ENCODE measurements around the gene ACSL4.

The ACSL4 gene

GRCh38 chrX:109710181-109710580 lies 22.9 kb downstream of the ACSL4 start:
- no peak for TF ChIP-seq CTCF (IDR thresholded peaks at IDR 0.05; ENCODE audit: low read depth, low read length)
- no peak for DNase-seq (ENCODE audit: extremely low read depth, low read depth)

GRCh38 chrX:109709129-109709631 lies 23.9 kb downstream of the ACSL4 start:
- no peak for DNase-seq (ENCODE audit: extremely low read depth, low read depth)

DNA sequence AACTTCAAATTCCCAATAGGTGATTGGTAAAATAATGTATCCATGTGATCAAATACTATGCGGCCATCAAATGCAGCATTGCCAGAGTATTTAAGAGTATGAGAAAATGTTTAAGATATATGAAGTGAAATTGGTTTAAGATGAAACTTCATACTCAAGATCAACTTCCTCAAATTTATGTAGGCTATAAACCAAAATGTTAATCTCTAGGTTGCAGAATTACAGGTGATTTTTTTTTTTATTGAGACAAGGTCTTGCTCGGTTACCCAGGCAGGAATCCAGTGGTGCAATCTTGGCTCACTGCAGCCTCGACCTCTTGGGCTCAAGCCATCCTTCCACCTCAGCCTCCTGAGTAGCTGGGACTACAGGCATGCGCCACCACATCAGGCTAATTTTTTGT lies 25.3 kb downstream of the ACSL4 start:
- no peak for DNase-seq (ENCODE audit: extremely low read depth, low read depth)
- no peak for TF ChIP-seq CTCF (IDR thresholded peaks at IDR 0.05; ENCODE audit: low read depth, low read length)

More at GRCh38 chrX:109709129-109709631, 23.9 kb downstream of the ACSL4 start:
- TF ChIP-seq CTCF (IDR thresholded peaks at IDR 0.05; ENCODE audit: low read depth, low read length), result no peak; the same call in 1 of the 2 replicates

DNA sequence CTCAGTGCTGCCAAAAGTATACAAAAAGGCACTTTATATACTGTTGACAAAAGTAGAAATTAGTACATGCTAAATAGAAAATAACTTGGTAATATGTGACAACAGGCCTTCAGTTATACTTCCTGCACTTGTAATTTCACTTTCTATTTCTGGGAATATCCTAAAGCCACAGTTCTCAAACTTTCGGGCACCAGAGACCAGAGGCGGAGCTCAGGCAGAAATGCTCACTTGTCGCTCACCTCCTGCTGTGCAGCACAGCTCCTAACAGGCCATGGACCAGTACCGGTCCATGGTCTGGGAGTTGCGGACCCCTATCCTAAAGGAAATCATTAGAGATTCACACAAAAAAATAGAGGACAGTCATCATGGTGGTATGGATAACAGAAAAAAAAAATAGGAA lies 25.7 kb downstream of the ACSL4 start:
- DNase-seq (ENCODE audit: extremely low read depth, low read depth), result no peak
- TF ChIP-seq CTCF (IDR thresholded peaks at IDR 0.05; ENCODE audit: low read depth, low read length), result no peak

DNA sequence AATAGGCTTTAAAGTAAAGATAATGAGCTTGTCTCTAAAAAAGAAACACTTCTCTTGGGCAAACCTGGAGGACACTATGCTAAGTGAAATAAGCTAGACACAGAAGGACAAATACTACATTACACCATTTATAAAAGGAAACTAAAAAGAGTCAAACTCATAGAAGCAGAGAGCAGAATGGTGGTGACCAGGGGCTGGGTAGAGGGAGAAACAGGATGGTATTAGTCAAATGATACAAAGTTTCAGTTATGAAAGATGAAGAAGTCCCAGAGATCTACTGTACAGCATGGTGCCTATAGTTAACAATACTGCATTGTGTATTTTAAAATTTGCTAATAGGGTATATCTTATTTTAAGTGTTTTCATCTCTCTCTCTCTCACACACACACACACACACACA lies 28.5 kb downstream of the ACSL4 start:
- TF ChIP-seq CTCF (IDR thresholded peaks at IDR 0.05; ENCODE audit: low read depth, low read length), result no peak
- DNase-seq (ENCODE audit: extremely low read depth, low read depth), result no peak

DNA sequence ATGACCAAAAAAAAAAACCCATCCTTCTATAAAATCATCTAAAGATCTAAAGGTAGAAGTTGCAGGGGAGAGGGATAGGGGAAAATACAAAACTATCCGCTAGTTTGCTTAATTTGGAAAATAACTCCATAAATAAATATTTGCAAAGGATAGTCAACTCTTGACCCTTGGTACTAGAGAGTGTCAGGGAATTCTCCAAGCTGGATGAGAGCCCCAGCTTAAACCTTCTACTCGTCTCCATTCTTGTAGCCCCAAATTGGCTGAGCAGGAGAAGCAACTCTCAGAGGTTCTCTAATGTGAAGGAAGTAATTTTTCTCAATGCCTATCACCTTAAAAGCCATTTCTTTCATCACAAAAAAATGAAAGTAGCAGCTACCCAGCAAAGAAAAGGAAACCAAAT lies 35.2 kb downstream of the ACSL4 start:
- TF ChIP-seq CTCF (IDR thresholded peaks at IDR 0.05; ENCODE audit: low read depth, low read length), result no peak
- no peak for DNase-seq (ENCODE audit: extremely low read depth, low read depth)

DNA sequence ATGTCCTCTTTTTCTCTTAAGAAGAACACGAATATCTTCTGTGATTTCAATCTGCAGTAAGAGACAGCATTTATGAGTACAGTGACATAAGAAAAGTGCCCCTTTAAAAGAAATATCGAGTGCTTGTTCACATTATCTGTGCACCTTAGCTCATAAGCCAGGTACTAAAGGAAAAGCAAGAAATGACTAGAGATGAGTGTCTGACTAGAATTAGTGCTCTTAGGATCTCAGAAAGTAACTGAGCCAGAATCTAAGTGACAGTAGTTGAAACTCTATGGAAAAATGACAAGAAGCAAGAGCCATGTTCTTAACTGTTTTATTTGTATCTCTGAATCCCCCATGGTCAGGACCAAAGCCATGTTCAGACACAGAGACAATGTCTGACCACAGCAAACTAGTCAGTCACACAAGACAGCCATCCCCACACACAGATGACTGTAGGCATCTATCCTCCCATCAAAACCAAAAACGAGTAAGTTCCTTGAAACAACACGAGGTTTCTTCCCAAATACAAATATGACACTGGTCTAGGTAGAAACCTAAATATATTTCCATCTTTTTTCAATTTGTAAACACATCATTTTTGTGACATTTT lies 36.8 kb downstream of the ACSL4 start:
- TF ChIP-seq CTCF (IDR thresholded peaks at IDR 0.05; ENCODE audit: low read depth, low read length), result no peak
- no peak for DNase-seq (ENCODE audit: extremely low read depth, low read depth)

Data from AG09319 (cell line).